ENCODE measurements around the gene PLGRKT. TPM values are rescaled to one million over a fixed set of nuclear protein-coding genes. Genes with fewer than 3 reads are reported as not detected.
"Not testable (repeated sequence)": the region's sequence is repeated elsewhere in the genome, so short reads cannot be mapped to it uniquely, and the experiment has no call there.

PLGRKT gene
- total and polyA plus RNA-seq, 4 donors: 22.5 to 32.3 (median 29.7) TPM

GRCh38 chr9:5336688-5337087, 101.0 kb downstream of the PLGRKT start:
- no CpG with 5 or more reads among the region's 4 CpGs for WGBS (ENCODE audit: insufficient coverage)

DNA sequence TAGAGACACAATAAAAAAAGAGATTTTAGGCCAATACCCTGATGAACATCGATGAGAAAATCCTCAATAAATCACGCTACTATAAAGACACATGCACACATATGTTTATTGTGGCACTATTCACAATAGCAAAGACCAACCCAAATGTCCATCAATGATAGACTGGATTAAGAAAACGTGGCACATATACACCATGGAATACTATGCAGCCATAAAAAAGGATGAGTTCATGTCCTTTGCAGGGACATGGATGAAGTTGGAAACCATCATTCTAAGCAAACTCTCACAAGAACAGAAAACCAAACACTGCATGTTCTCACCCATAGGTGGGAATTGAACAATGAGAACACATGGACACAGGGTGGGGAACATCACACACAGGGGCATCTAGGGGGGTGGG, 106.4 kb downstream of the PLGRKT start:
- DNase-seq (ENCODE audit: low read depth in 4 of 6, low spot score in 6 of 6); H3K27me3 ChIP-seq (ENCODE audit: control insufficient read depth, insufficient read depth, low read length); H3K27ac ChIP-seq (ENCODE audit: low read depth, low read length); H3K4me1 ChIP-seq (ENCODE audit: control insufficient read depth, insufficient read depth, low read length); H3K36me3 ChIP-seq (ENCODE audit: control insufficient read depth, insufficient read depth, low read length); H3K9me3 ChIP-seq (ENCODE audit: control insufficient read depth, insufficient read depth, low read length); H3K4me3 ChIP-seq (ENCODE audit: low read depth, low read length): not testable (repeated sequence)
- WGBS (ENCODE audit: insufficient coverage): 100% methylated on average over 2 of the region's 3 CpGs

More at GRCh38 chr9:5336688-5337087, 101.0 kb downstream of the PLGRKT start:
- Histone ChIP-seq H3K9me3 (ENCODE audit: control insufficient read depth, insufficient read depth, low read length) (no peaks in the 10 kb centered on the region), H3K27me3 (ENCODE audit: control insufficient read depth, insufficient read depth, low read length) (no peaks in the 10 kb centered on the region), H3K36me3 (ENCODE audit: control insufficient read depth, insufficient read depth, low read length) (no peaks in the 10 kb centered on the region), H3K27ac (ENCODE audit: low read depth, low read length) (no peak overlapping the region), H3K4me1 (ENCODE audit: control insufficient read depth, insufficient read depth, low read length) (peaks cover 3% of the 10 kb centered on the region), H3K4me3 (ENCODE audit: low read depth, low read length) (no peak overlapping the region)
- DNase-seq (ENCODE audit: low read depth in 4 of 6, low spot score in 6 of 6): no peak

DNA sequence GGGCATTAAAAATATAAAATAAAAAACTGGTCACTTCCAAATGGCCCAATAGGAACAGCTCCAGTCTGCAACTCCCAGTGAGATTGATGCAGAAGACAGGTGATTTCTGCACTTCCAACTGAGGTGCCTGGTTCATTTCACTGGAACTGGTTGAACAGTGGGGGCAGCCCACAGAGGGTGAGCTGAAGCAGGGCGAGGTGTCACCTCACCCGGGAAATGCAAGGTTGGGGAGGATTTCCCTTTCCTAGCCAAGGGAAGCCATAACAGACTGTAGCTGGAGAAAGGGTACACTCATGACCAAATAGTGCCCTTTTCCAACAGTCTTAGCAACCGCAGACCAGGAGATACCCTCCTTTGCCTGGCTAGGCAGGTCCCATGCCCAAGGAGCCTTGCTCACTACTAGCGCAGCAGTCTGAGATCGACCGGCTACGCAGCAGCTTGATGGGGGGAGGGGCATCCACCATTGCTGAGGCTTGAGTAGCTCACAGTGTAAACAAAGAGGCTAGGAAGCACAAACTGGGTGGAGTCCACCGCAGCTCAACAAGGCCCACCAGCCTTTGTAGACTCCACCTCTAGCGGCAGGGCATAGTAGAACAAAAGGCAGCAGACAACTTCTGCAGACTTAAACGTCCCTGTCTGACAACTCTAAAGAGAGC, 110.7 kb downstream of the PLGRKT start:
- Histone ChIP-seq H3K27ac (ENCODE audit: low read depth, low read length) (no peak overlapping the region), H3K4me1 (ENCODE audit: control insufficient read depth, insufficient read depth, low read length) (no peaks in the 10 kb centered on the region), H3K4me3 (ENCODE audit: low read depth, low read length) (no peak overlapping the region), H3K36me3 (ENCODE audit: control insufficient read depth, insufficient read depth, low read length) (no peaks in the 10 kb centered on the region), H3K9me3 (ENCODE audit: control insufficient read depth, insufficient read depth, low read length) (no peaks in the 10 kb centered on the region), H3K27me3 (ENCODE audit: control insufficient read depth, insufficient read depth, low read length) (no peaks in the 10 kb centered on the region)
- no peak for DNase-seq (ENCODE audit: low read depth in 4 of 6, low spot score in 6 of 6)
- WGBS (ENCODE audit: insufficient coverage): 55% methylated on average over 10 of the region's 10 CpGs

DNA sequence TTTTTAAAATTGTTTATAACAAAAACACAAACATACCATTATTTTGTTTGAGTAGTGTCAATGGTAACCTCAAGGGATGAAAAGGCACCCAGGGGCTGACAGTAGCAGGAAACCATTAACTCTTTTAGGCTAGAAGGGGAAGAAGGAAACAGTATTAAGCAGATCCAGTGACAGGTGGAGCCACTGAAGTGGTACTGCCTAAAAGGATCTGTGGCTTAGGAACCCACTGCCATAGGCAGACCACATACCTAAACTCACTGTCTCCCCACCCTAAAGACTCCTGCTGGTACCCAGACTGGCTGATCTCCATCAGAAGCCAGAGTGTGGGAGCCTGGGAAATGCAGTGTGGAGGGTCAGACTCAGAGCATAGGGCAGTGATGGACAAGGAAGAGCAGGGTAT, 111.5 kb downstream of the PLGRKT start:
- DNase-seq (ENCODE audit: low read depth in 4 of 6, low spot score in 6 of 6): no peak
- H3K4me3 ChIP-seq (ENCODE audit: low read depth, low read length): no peak overlapping the region
- no peak overlapping the region for H3K27ac ChIP-seq (ENCODE audit: low read depth, low read length)
- no peaks in the 10 kb centered on the region for H3K4me1 ChIP-seq (ENCODE audit: control insufficient read depth, insufficient read depth, low read length)
- H3K36me3 ChIP-seq (ENCODE audit: control insufficient read depth, insufficient read depth, low read length): no peaks in the 10 kb centered on the region
- no peaks in the 10 kb centered on the region for H3K27me3 ChIP-seq (ENCODE audit: control insufficient read depth, insufficient read depth, low read length)
- no peaks in the 10 kb centered on the region for H3K9me3 ChIP-seq (ENCODE audit: control insufficient read depth, insufficient read depth, low read length)

DNA sequence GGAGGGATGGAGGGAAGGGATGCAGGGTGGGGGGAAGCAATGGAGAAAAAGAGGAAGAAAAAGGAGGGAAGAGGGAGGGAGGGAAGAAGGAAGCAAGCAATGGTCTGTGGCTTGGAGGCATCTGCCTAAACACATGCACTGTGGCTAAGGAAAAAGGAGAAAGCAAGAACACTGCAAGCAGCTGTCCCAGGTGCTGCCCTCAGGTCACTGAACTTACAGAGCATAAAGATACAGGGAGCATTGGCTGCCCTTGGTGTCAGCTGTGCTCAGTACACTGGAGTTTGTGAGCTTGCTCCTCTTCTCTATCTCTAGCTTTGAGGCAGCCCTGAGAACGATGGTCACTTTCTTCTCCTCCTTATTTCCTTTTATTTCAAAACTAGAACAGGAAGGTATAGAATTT, 116.1 kb downstream of the PLGRKT start:
- H3K27me3 ChIP-seq (ENCODE audit: control insufficient read depth, insufficient read depth, low read length); H3K36me3 ChIP-seq (ENCODE audit: control insufficient read depth, insufficient read depth, low read length); H3K27ac ChIP-seq (ENCODE audit: low read depth, low read length); H3K9me3 ChIP-seq (ENCODE audit: control insufficient read depth, insufficient read depth, low read length); H3K4me1 ChIP-seq (ENCODE audit: control insufficient read depth, insufficient read depth, low read length); H3K4me3 ChIP-seq (ENCODE audit: low read depth, low read length); DNase-seq (ENCODE audit: low read depth in 4 of 6, low spot score in 6 of 6): not testable (repeated sequence)
- WGBS (ENCODE audit: insufficient coverage): no CpG with 5 or more reads among the region's 1 CpG

DNA sequence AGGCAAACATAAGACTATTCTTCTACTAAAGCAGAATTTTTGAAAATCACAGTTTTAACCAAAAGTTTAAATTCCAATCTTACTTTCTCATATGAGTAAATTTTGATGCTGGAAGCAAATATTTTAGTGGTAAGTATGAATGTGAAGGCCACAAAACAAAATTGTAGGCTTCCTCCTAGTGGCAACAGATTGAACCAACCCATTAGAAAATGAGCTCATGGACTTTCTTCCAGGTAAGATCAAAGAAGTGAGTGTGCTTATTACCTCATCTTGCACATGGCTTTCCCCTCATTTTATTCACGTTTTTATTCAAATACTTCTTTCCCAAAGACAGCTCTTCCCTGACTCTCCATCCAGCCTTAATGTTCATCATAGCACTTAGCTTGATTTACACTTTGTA, 116.7 kb downstream of the PLGRKT start:
- Histone ChIP-seq H3K27me3 (ENCODE audit: control insufficient read depth, insufficient read depth, low read length) (no peaks in the 10 kb centered on the region), H3K4me1 (ENCODE audit: control insufficient read depth, insufficient read depth, low read length) (no peaks in the 10 kb centered on the region), H3K27ac (ENCODE audit: low read depth, low read length) (no peak overlapping the region), H3K9me3 (ENCODE audit: control insufficient read depth, insufficient read depth, low read length) (no peaks in the 10 kb centered on the region), H3K36me3 (ENCODE audit: control insufficient read depth, insufficient read depth, low read length) (no peaks in the 10 kb centered on the region), H3K4me3 (ENCODE audit: low read depth, low read length) (no peak overlapping the region)
- no CpG with 5 or more reads among the region's 1 CpG for WGBS (ENCODE audit: insufficient coverage)
- no peak for DNase-seq (ENCODE audit: low read depth in 4 of 6, low spot score in 6 of 6)

GRCh38 chr9:5316406-5316805, 121.3 kb downstream of the PLGRKT start:
- WGBS (ENCODE audit: insufficient coverage): no CpG with 5 or more reads among the region's 1 CpG

GRCh38 chr9:5315187-5315923, 122.4 kb downstream of the PLGRKT start:
- no peak for DNase-seq (ENCODE audit: low read depth in 4 of 6, low spot score in 6 of 6)
- no CpG with 5 or more reads among the region's 4 CpGs for WGBS (ENCODE audit: insufficient coverage)
- no peaks in the 10 kb centered on the region for H3K36me3 ChIP-seq (ENCODE audit: control insufficient read depth, insufficient read depth, low read length)
- H3K4me3 ChIP-seq (ENCODE audit: low read depth, low read length): no peak overlapping the region
- H3K27ac ChIP-seq (ENCODE audit: low read depth, low read length): no peak overlapping the region
- H3K27me3 ChIP-seq (ENCODE audit: control insufficient read depth, insufficient read depth, low read length): no peaks in the 10 kb centered on the region
- H3K9me3 ChIP-seq (ENCODE audit: control insufficient read depth, insufficient read depth, low read length): peaks cover 6% of the 10 kb centered on the region
- H3K4me1 ChIP-seq (ENCODE audit: control insufficient read depth, insufficient read depth, low read length): no peaks in the 10 kb centered on the region

More at GRCh38 chr9:5316406-5316805, 121.3 kb downstream of the PLGRKT start:
- DNase-seq (ENCODE audit: low read depth in 4 of 6, low spot score in 6 of 6); H3K4me3 ChIP-seq (ENCODE audit: low read depth, low read length); H3K36me3 ChIP-seq (ENCODE audit: control insufficient read depth, insufficient read depth, low read length); H3K4me1 ChIP-seq (ENCODE audit: control insufficient read depth, insufficient read depth, low read length); H3K9me3 ChIP-seq (ENCODE audit: control insufficient read depth, insufficient read depth, low read length); H3K27me3 ChIP-seq (ENCODE audit: control insufficient read depth, insufficient read depth, low read length); H3K27ac ChIP-seq (ENCODE audit: low read depth, low read length): not testable (repeated sequence)

DNA sequence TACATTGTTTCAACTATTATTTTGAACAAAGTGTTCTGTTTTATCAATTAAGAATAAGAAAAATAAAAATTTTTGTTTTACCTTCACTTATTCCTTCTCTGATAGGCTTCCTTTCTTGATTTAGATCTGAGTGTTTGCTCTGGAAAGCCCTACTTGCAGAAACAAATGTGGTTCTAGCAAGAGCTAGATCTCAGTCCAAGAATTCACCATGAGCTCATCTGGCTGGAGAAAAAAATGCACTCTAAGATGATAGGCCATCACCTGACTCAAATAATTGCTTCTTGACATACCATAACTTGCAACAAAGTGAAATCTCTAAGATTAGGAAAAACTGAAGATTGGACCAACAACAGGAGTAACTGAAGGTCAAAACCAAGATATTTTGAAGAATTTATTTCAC, 126.9 kb downstream of the PLGRKT start:
- DNase-seq (ENCODE audit: low read depth in 4 of 6, low spot score in 6 of 6): no peak
- Histone ChIP-seq H3K27me3 (ENCODE audit: control insufficient read depth, insufficient read depth, low read length) (no peaks in the 10 kb centered on the region), H3K4me1 (ENCODE audit: control insufficient read depth, insufficient read depth, low read length) (no peaks in the 10 kb centered on the region), H3K9me3 (ENCODE audit: control insufficient read depth, insufficient read depth, low read length) (peaks cover 6% of the 10 kb centered on the region), H3K27ac (ENCODE audit: low read depth, low read length) (no peak overlapping the region), H3K4me3 (ENCODE audit: low read depth, low read length) (no peak overlapping the region), H3K36me3 (ENCODE audit: control insufficient read depth, insufficient read depth, low read length) (no peaks in the 10 kb centered on the region)
